HG02623 (cell line): ENCODE results near the gene NTF4.
"Not testable (repeated sequence)": the region's sequence is repeated elsewhere in the genome, so short reads cannot be mapped to it uniquely, and the experiment has no call there.

Source experiments
- ATAC-seq: cut with Tn5 transposase; IDR thresholded peaks from one replicate; pipeline ENCODE4 v1.9.1; 2021; ENCODE audit warnings: moderate library complexity; ENCODE audit not compliant: unreplicated experiment

Gene NTF4

GRCh38 chr19:49057636-49058234 lies 6.9 kb downstream of the NTF4 start, which contains the start of gene CGB7:
CGB7 (minus strand) TSS chr19:49057749; CDS start chr19:49055375, 2,374 bp downstream.
- ATAC-seq = no peak

GRCh38 chr19:49056902-49057596 lies 7.6 kb downstream of the NTF4 start:
- not testable (repeated sequence) for ATAC-seq

GRCh38 chr19:49056101-49056901 lies 8.3 kb downstream of the NTF4 start:
- no peak for ATAC-seq

GRCh38 chr19:49050376-49051033 lies 14.1 kb downstream of the NTF4 start:
- ATAC-seq = not testable (repeated sequence)

- ATAC-seq = not testable (repeated sequence)
Measured at GRCh38 chr19:49049834-49050233, 14.8 kb downstream of the NTF4 start.

GRCh38 chr19:49049011-49049410 lies 15.6 kb downstream of the NTF4 start, which contains the start of gene CGB8:
CGB8 (minus strand) TSS chr19:49049111; CDS start chr19:49048739, 372 bp downstream.
- ATAC-seq = not testable (repeated sequence)

GRCh38 chr19:49043548-49043947 lies 21.1 kb downstream of the NTF4 start, which contains the start of gene CGB5:
CGB5 (plus strand) TSS chr19:49043848; CDS start chr19:49044210, 362 bp downstream.
- not testable (repeated sequence) for ATAC-seq

GRCh38 chr19:49042666-49043065 lies 22.0 kb downstream of the NTF4 start:
- not testable (repeated sequence) for ATAC-seq

- no peak for ATAC-seq
Measured at GRCh38 chr19:49042177-49042576, 22.4 kb downstream of the NTF4 start.

GRCh38 chr19:49039736-49040135 lies 24.9 kb downstream of the NTF4 start:
- not testable (repeated sequence) for ATAC-seq

- ATAC-seq = not testable (repeated sequence)
Measured at GRCh38 chr19:49038557-49039276, 25.9 kb downstream of the NTF4 start.

GRCh38 chr19:49038111-49038510 lies 26.5 kb downstream of the NTF4 start:
- not testable (repeated sequence) for ATAC-seq

- ATAC-seq = not testable (repeated sequence)
Measured at GRCh38 chr19:49036815-49037214, 27.8 kb downstream of the NTF4 start, which contains the start of gene CGB1. CGB1 (minus strand) TSS chr19:49036895; CDS start chr19:49036711, 184 bp downstream.

- ATAC-seq = not testable (repeated sequence)
Measured at GRCh38 chr19:49031642-49032301, 32.8 kb downstream of the NTF4 start, which contains the start of gene CGB2. CGB2 (plus strand) TSS chr19:49031890; CDS start chr19:49032096, 206 bp downstream.

- not testable (repeated sequence) for ATAC-seq
Measured at GRCh38 chr19:49030323-49030722, 34.3 kb downstream of the NTF4 start.

- ATAC-seq = not testable (repeated sequence)
Measured at GRCh38 chr19:49029749-49030148, 34.9 kb downstream of the NTF4 start.

- not testable (repeated sequence) for ATAC-seq
Measured at GRCh38 chr19:49028686-49029085, 35.9 kb downstream of the NTF4 start.

GRCh38 chr19:49025599-49025998 lies 39.0 kb downstream of the NTF4 start:
- ATAC-seq = not testable (repeated sequence)

- ATAC-seq = not testable (repeated sequence)
Measured at GRCh38 chr19:49025088-49025487, 39.5 kb downstream of the NTF4 start.
